Erythroblast (primary cell): ENCODE data around the gene ANKRD13B.

Experiments
- GATA1 ChIP-seq: IDR thresholded peaks from 2 replicates; pipeline ENCODE4 v1.6.1; 2011; ENCODE audit warnings: low read depth, mild to moderate bottlenecking, control low read depth, low read length, moderate library complexity
- POLR2A ChIP-seq: IDR thresholded peaks from 2 replicates; pipeline ENCODE4 v1.6.1; 2011; ENCODE audit warnings: mild to moderate bottlenecking, low read length

DNA sequence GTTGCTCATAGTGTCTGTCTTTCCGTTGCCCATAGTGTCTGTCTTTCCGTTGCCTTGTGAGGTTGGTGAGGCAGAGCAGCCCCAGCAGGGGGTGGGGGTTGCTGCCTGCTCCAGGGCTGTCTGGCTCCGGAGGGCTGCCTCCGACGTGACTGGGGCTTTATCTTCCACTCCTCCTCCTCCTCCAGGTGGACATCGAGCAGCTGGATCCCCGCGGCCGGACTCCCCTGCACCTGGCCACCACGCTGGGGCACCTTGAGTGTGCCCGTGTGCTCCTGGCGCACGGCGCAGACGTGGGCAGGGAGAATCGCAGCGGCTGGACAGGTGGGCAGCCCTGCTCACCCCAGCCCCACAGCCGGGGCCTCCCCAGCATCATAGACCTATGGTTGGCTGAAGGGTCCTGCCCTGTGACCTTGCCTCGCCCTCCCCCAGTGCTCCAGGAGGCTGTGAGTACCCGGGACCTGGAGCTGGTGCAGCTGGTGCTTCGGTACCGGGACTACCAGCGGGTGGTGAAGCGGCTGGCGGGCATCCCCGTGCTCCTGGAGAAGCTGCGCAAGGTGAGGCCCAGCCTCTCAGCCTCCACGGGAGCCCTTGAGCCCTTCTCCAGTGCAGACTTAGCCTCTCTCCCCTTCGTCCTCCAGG lies 14.7 kb downstream of the ANKRD13B start:
- no peak for TF ChIP-seq POLR2A
- TF ChIP-seq GATA1 = no peak
